ENCODE results near the gene REC8. TPM values are rescaled to one million over a fixed set of nuclear protein-coding genes. Genes with fewer than 3 reads are reported as not detected.

Gene REC8
- total and polyA plus RNA-seq, 2 of the 13 experiments (the other 11 are each of a cell fraction or from before 2014, with no cell fraction given), result 3.4 to 14.7 TPM

DNA sequence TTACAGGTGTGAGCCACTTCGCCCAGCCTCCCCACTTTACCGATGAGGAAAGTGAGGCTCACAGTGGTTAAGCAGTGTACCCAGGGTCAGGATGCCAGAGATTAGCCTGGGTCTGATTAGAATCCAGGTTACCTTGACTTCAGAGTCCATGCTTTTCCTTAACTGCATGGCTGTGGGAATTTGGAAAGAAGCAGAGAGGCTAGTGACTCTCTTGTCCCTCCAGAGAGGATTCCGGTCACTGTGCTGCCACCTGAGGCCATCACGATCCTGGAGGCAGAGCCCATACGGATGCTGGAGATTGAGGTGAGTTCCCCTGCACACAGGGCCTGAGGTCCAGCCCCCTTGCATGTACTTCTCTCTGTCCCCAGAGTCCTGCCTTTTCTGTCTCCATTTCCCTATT, 4.7 kb downstream of the REC8 start (continued):
- TF ChIP-seq ZZZ3 (CRISPR knock-in tag; IDR thresholded peaks at IDR 0.05; ENCODE audit: borderline replicate concordance), result 0 out of 2 replicates have a peak, but pooled peaks have one; percentile 19
- TF ChIP-seq ZNF510 (CRISPR knock-in tag; IDR thresholded peaks at IDR 0.05; ENCODE audit: low read depth), result no peak
- TF ChIP-seq RXRA (CRISPR knock-in tag; IDR thresholded peaks at IDR 0.05), result 0 out of 2 replicates have a peak, but pooled peaks have one; percentile 7
- TF ChIP-seq FOXC1 (CRISPR knock-in tag; IDR thresholded peaks at IDR 0.05; ENCODE audit: borderline replicate concordance), result 0 out of 2 replicates have a peak, but pooled peaks have one; percentile 22
- peak; percentile 53; the same call in 1 of the 2 replicates for TF ChIP-seq ZNF354B (CRISPR knock-in tag; IDR thresholded peaks at IDR 0.05)
- TF ChIP-seq ZMYM4 (CRISPR knock-in tag; IDR thresholded peaks at IDR 0.05), result no peak
- 0 out of 2 replicates have a peak, but pooled peaks have one; percentile 62 for TF ChIP-seq ZNF343 (CRISPR knock-in tag; IDR thresholded peaks at IDR 0.05)
- TF ChIP-seq SSRP1 (CRISPR knock-in tag; IDR thresholded peaks at IDR 0.05), result peak; percentile 86; the same call in 1 of the 2 replicates

DNA sequence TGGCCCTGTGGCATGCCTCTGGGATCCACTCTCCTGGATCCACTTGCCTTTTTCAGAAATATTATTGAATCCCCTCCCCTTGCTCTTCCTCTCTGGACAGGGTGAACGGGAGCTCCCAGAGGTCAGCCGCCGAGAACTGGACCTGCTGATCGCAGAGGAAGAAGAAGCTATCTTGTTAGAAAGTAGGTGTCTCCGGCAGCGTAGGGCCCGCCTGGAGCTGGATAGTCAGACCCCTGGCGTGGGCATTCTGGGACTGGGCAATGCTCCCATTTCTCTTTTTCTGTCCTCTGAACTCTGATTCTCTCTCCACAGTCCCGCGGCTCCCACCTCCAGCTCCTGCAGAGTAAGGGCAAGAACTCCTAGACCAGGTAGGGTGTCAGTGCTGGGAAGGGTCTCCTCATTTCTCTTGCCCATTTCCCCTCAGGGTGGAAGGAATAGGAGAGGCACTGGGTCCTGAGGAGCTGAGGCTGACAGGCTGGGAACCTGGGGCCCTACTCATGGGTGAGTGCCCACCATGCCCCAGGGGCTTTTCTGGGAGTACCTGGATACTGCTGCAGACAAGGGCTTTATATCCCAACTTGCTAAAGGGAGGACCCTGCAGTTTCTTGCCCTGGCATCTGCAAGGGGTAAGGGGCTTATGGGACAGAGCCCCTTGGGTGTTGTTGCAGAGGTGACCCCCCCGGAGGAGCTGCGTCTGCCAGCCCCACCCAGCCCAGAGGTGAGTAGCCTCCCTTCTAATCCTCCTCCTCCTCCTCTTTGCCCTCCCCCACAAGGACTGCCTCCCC, 5.4 kb downstream of the REC8 start:
- ATAC-seq (no peak), DNase-seq (ENCODE audit: low spot score) (no peak), FAIRE-seq (no peak)
- WGBS (ENCODE audit: low lambda C conversion rate), result 96% methylated on average over 12 of the region's 12 CpGs
- H3K4me1 ChIP-seq (ENCODE audit: insufficient read depth, low read length), result no peaks in the 10 kb centered on the region
- H3K4me3 ChIP-seq (replicated peaks in 1 of 3; ENCODE audit: insufficient read depth in 1 of 3, low read depth in 2 of 3, low read length in 3 of 3), result no peak overlapping the region
- POLR2A ChIA-PET, result interaction anchor here (0.8 to 6.7 kb wide), 9 partner anchors 11 to 83 kb away, joined by 3 to 65 read pairs (median 4); partner anchors contain the start of genes CHMP4A, EMC9, IPO4 and IRF9
- TF ChIP-seq POLR2G (IDR thresholded peaks at IDR 0.05; ENCODE audit: low read depth, low read length), result peak; percentile 56
- no peak for TF ChIP-seq ZFP82 (CRISPR knock-in tag; IDR thresholded peaks at IDR 0.05; ENCODE audit: borderline replicate concordance)
- peak; percentile 3; the same call in 1 of the 2 replicates for TF ChIP-seq RXRA (CRISPR knock-in tag; IDR thresholded peaks at IDR 0.05)
- TF ChIP-seq ZNF780A (CRISPR knock-in tag; IDR thresholded peaks at IDR 0.05), result 0 out of 2 replicates have a peak, but pooled peaks have one; percentile 21
- no peak for TF ChIP-seq ZNF557 (CRISPR knock-in tag; IDR thresholded peaks at IDR 0.05)
- TF ChIP-seq, protein P1, sequence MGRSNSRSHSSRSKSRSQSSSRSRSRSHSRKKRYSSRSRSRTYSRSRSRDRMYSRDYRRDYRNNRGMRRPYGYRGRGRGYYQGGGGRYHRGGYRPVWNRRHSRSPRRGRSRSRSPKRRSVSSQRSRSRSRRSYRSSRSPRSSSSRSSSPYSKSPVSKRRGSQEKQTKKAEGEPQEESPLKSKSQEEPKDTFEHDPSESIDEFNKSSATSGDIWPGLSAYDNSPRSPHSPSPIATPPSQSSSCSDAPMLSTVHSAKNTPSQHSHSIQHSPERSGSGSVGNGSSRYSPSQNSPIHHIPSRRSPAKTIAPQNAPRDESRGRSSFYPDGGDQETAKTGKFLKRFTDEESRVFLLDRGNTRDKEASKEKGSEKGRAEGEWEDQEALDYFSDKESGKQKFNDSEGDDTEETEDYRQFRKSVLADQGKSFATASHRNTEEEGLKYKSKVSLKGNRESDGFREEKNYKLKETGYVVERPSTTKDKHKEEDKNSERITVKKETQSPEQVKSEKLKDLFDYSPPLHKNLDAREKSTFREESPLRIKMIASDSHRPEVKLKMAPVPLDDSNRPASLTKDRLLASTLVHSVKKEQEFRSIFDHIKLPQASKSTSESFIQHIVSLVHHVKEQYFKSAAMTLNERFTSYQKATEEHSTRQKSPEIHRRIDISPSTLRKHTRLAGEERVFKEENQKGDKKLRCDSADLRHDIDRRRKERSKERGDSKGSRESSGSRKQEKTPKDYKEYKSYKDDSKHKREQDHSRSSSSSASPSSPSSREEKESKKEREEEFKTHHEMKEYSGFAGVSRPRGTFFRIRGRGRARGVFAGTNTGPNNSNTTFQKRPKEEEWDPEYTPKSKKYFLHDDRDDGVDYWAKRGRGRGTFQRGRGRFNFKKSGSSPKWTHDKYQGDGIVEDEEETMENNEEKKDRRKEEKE (IDR thresholded peaks at IDR 0.05), result no peak
- TF ChIP-seq ZNF383 (CRISPR knock-in tag; IDR thresholded peaks at IDR 0.05; ENCODE audit: borderline replicate concordance), result no peak
- TF ChIP-seq AGO2 (optimal IDR thresholded peaks at IDR 0.05; ENCODE audit: low read depth, low read length), result peak; percentile 12
- TF ChIP-seq NFKB2 (CRISPR knock-in tag; IDR thresholded peaks at IDR 0.05; ENCODE audit: borderline replicate concordance), result peak; percentile 50; the same call in 1 of the 2 replicates
- TF ChIP-seq, protein P2, sequence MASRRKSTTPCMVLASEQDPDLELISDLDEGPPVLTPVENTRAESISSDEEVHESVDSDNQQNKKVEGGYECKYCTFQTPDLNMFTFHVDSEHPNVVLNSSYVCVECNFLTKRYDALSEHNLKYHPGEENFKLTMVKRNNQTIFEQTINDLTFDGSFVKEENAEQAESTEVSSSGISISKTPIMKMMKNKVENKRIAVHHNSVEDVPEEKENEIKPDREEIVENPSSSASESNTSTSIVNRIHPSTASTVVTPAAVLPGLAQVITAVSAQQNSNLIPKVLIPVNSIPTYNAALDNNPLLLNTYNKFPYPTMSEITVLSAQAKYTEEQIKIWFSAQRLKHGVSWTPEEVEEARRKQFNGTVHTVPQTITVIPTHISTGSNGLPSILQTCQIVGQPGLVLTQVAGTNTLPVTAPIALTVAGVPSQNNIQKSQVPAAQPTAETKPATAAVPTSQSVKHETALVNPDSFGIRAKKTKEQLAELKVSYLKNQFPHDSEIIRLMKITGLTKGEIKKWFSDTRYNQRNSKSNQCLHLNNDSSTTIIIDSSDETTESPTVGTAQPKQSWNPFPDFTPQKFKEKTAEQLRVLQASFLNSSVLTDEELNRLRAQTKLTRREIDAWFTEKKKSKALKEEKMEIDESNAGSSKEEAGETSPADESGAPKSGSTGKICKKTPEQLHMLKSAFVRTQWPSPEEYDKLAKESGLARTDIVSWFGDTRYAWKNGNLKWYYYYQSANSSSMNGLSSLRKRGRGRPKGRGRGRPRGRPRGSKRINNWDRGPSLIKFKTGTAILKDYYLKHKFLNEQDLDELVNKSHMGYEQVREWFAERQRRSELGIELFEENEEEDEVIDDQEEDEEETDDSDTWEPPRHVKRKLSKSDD (CRISPR knock-in tag; IDR thresholded peaks at IDR 0.05; ENCODE audit: low read depth), result 0 out of 2 replicates have a peak, but pooled peaks have one; percentile 2
- intact Hi-C loops (cut with micrococcal nuclease; ENCODE audit: unreplicated experiment) (no loop called here), in situ Hi-C loops (cut with HindIII; ENCODE audit: extremely low pct_ligation_motif_present, low pct_unique_long_range_greater_than_20kb) (no loop called here)
- H3K79me2 ChIP-seq (ENCODE audit: insufficient read depth, low read length), result no peaks in the 10 kb centered on the region
- H3K9ac ChIP-seq (ENCODE audit: insufficient read depth, low read depth, low read length), result no peak overlapping the region
- peaks cover 41 to 46% of the 10 kb centered on the region in 2 experiments for H3K36me3 ChIP-seq (replicated peaks in 1 of 2; ENCODE audit: control insufficient read depth in 1 of 2, insufficient read depth in 2 of 2, low read length in 2 of 2)
- BruUV-seq (replicated peaks), result no TSS peak
- no peaks in the 10 kb centered on the region for H3K9me3 ChIP-seq (ENCODE audit: low read length)
- no peak overlapping the region for H2AFZ ChIP-seq (ENCODE audit: low read length)
- H3K27me3 ChIP-seq (ENCODE audit: control insufficient read depth in 1 of 2, insufficient read depth in 2 of 2, low read length in 2 of 2), result no peaks in the 10 kb centered on the region
- no peak overlapping the region for H3K4me2 ChIP-seq (ENCODE audit: low read depth, low read length)
- CTCF ChIA-PET (ENCODE audit: low intra/inter-chr PET ratio, low total read pairs), result no interaction called here
- no peaks in the 10 kb centered on the region for H4K20me1 ChIP-seq (ENCODE audit: insufficient read depth, low read length)
- no peak overlapping the region for H3K27ac ChIP-seq (ENCODE audit: extremely low read length, insufficient read depth, low read length)

All from HepG2 (cell line).